HG02938 (cell line): ENCODE measurements around the gene CROCC.

Experiments used
- ATAC-seq: cut with Tn5 transposase; IDR thresholded peaks from one replicate; pipeline ENCODE4 v1.9.1; 2021; ENCODE audit warnings: mild to moderate bottlenecking, moderate library complexity; ENCODE audit not compliant: unreplicated experiment

CROCC gene

GRCh38 chr1:16980473-16981268, 58.9 kb downstream of the CROCC start, which contains the start of gene MFAP2:
TSS of gene MFAP2 (minus strand) at chr1:16980620. CDS start at chr1:16978273, 2,347 bp downstream.
- ATAC-seq: no peak

- ATAC-seq: no peak
Observed at GRCh38 chr1:16981269-16981849, 59.6 kb downstream of the CROCC start.

GRCh38 chr1:16982902-16983301, 61.2 kb downstream of the CROCC start:
- no peak for ATAC-seq

- no peak for ATAC-seq
Observed at GRCh38 chr1:16983649-16984048, 61.9 kb downstream of the CROCC start.

DNA sequence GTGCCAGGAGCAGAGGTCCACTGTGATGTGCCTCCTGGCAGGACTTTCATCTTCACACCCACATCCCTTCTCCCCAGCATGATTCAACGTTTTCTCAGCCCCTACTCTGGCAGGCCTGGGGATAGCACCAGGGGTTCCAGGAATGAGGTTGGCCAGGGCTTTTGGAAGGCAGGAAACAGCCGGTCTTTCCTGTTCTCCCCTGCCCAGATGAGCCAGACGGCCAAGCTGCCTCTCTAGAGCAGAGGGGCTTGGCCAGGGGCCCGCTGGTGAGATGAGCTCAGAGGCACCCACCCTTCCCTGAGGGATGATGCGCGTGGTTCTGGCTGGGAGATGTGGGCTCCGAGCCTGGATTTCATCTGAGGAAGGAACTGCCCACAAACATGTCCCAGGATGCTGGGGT, 63.0 kb downstream of the CROCC start:
- ATAC-seq: no peak

DNA sequence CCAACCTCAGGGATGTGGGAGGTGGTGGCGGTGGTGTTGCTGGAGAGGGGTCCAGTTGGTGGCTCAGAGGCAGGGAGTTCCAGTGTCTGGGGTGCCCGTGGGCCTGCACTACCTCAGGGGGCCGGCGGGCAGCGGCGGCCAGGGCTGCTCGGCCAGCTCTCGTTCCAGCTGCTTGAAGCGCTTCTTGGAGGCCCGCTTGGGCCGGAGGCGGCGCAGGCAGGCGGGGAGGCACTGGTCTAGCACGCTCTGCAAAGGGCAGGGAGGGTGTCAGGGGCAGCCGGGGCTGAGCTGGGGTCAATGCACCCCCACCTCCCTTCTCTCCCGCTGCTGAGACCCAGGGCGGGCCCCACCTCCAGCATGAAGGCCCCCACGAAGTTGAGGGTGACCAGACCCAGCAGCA, 64.4 kb downstream of the CROCC start:
- no peak for ATAC-seq

DNA sequence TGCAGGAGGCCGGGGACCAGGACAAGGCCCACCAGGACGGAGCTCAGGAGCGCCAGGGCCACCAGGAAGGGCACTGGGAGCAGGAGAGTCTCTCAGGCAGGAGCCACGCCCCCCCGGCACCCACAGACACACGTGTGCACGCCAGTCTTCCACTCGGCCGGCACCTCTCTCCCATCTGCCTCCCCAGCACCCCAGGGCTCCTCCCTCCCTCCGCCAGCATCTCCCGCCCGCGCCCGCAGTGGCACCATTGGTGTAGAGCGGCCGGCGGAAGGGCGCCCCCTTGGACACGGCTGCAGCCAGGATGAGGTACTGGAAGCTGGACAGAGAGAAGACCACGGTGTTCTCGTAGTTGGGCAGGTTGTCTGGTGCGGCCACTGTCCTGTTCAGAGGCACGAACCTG, 64.8 kb downstream of the CROCC start:
- ATAC-seq: no peak

GRCh38 chr1:16986962-16987361, 65.2 kb downstream of the CROCC start:
- no peak for ATAC-seq

GRCh38 chr1:16988210-16988609, 66.5 kb downstream of the CROCC start:
- ATAC-seq: no peak

DNA sequence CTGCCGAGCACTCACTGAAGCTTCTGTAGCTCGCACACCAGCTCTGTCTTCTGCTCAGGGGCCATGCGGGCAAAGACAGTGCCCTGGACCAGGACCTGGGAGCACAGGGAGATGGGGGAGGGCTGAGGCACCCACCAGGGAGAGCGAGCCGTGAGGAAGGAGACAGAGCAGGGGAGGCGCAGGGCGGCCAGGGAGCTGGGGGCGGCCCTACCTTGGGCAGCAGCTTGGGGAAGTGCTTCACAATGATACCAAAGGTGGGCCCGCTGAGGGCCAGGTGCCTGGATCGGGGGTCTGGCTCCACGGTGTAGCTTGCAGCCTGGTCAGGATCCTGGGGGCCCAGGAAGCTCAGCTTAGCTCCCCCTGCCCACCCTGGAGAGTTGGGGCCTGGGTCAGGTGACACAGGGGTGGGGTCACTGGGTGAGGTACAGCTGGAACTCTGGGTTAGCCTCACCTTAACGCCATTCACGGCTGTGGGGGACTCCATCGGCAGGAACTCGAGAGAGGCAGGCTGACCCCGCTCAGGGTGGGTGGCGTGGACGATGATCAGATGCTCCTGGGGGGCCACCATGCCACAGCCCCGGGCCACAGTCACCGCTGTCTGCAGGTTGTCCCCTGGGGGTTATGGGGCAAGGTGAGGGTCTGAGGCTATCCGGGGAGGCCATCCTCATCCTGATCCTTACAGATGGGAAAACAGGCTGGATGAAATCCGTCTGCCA, 68.1 kb downstream of the CROCC start:
- no peak for ATAC-seq

DNA sequence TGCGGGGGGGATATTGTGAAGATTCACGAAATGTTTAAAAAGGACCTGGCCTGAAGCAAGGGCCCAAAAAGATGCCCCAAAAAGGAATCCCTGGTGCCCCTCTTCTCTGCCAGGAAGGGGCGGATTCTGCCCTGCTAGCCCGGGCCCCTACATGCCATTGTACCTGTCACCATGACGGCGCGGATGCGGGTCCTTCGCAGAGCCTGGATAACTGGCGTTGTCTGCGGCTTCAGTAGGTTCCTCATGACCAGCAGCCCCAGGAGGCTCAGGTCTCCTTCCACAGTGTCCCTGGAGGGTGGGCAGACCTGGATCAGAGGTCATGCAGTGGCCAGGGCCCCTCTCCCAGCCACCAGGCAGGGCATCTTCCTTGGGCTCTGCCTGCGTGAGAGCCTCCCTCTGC, 69.8 kb downstream of the CROCC start:
- no peak for ATAC-seq

DNA sequence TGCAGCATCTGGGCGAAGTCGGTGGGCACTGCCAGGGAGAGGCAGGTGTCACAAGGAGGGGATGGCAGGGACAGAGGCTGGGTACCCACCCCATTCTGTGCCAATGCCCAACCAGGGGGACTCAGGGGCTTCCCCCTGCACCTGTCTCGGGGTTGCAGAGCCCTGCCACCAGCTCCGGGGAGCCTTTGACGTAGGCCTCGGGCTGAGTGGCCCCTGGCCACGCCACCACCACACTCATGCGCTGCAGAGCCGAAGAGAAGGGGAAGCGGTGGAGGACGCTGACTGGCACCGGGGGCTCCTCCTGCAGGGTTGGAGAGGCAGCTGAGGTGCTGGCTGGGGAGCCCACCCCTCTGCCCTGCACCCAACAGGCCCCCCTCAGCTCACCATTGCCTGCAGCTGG, 70.4 kb downstream of the CROCC start:
- ATAC-seq: no peak

- ATAC-seq: no peak
Observed at GRCh38 chr1:16992675-16993074, 70.9 kb downstream of the CROCC start.

- no peak for ATAC-seq
Observed at GRCh38 chr1:16993521-16994038, 71.8 kb downstream of the CROCC start.

DNA sequence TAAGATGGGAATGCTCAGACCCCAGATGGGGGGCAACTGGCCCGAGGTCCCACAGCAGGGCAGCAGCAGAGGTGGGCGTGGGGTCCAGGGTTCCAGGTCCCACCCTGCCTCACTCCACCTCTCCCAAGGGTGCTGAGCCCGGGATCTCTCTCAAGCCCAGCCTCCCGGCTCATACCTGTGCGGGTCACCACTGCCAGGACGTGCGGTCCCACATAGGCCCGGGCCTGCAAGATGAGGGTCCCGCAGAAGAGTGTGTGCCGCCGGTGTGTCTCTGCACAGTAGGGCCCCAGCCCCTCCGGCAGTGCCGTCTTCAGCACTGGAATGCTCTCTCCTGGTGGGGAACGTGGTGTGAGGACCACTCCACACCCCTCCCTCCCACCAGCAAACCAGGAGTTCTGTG, 75.1 kb downstream of the CROCC start:
- no peak for ATAC-seq

DNA sequence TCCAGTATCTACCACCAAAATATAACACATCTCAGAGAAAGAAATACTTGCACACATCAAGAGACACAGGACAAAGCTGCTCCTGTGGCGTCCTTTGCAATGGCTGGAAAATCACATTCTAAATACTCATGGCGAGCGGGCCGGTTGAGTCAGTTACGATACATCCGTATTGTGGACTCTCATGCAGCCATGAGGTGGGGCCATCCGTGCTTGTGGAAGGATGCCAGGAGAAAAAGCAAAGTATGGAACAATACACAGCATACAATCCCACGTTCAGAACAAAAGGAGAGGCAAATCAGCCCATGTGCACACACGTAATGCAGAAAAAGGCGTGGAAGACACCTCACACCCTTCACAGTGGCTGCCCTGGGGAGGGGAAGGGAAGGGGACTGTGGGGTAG, 76.9 kb downstream of the CROCC start:
- ATAC-seq: no peak

- ATAC-seq: no peak
Observed at GRCh38 chr1:16999863-17000262, 78.1 kb downstream of the CROCC start.

DNA sequence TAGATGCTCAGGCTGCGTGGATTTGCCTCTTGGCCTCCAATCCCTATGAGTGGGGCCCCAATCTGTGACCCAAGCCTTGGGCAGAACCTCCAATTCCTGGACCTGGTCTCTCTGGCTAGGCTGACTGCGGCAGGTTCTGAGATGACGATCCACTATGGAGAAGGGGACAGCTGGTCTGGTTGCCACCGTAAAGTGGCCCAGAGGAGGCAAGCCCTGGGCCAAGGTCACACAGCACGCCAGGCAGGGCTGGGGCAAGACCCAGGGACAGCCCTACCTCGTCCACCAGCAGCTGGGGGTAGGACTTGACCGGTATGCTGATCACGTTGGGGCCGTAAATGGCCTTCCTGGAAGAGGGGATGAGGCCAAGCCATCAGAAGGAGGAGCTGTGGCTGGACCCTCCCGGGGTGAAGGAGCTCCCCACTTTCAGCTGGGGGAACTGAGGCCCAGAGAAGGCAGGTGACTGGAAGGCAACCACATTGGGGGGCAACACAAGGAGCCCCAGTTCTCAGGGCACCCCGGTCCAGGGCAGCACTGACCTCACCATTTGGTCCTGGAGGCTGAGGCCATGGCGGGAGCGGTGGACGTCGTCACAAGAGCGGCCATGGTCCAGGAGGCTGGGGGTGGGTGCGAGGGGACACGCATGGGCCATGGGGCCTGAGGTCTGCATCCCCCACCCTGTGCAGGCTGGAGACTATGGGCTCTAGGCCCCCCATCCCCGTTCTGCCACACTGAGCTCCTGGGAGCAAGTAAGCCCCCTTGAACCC, 80.2 kb downstream of the CROCC start:
- no peak for ATAC-seq

GRCh38 chr1:17002524-17002902, 80.8 kb downstream of the CROCC start:
- ATAC-seq: no peak

DNA sequence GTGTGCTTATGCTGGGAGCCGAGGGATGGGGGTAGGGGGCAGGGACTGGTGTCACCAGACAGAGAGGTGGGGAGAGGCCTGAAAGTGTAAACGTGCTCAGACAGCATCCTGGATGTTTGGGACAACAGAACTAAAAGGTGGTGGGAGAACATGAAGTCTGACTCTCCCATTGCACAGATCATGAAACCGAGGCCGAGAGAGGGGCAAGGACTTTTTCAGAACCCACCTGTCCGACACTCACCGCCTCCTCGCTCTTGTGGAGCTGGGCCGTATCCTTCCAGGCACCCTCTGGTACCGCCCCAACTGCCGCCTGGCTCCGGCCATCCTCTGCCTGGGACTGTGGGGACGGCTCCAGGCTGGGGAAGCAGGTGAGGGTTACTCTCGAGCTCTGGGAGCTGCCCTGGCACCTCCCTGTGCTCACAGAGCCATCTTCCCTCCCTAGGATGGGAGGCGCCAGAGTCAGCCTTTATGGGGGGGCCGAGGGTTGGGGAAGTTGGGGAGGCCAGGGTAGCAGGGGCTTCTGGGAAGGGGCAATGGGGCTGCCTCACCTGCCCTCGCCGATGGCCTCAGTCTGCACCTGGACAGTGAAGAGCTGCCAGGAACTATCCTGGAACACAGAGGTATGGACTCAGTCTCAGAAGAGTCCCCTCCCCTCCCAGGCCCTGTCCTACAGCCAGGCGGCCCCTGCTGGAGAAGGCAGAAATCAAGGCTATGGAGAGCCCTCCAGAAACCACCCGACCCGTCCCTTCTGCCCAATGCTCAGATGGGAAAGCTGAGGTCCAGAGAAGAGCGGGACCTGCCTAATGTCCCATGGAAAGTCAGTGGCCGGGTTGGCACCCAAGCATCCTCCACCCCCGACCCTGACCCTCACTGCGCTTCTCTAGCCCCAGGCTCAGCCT, 83.0 kb downstream of the CROCC start:
- no peak for ATAC-seq
